Upper lobe of left lung (tissue), 4 donors: ENCODE measurements around the gene HDAC1.

ENCODE experiments used
- CTCF ChIP-seq, 6 experiments: fragments of 450-650 bp in 4 of 6; fragments of 200-600 bp in 2 of 6; sonication (generic) in 2 of 6; IDR thresholded peaks; one replicate each; pipeline ENCODE4 v1.5.1; 2016 to 2019; ENCODE audit warnings: antibody characterized with exemption in 6 of 6
- POLR2A ChIP-seq, 4 donors: fragments of 450-650 bp; IDR thresholded peaks; one replicate each; pipeline ENCODE4 v1.5.1; 2016 to 2017; ENCODE audit warnings: antibody characterized with exemption in 4 of 4, mild to moderate bottlenecking in 2 of 4
- POLR2AphosphoS5 ChIP-seq, 2 donors: sonication (generic); formaldehyde crosslinking; IDR thresholded peaks; one replicate each; pipeline ENCODE4 v1.5.1; 2017; ENCODE audit warnings: antibody characterized with exemption in 2 of 2

- TF ChIP-seq POLR2A (IDR thresholded peaks at IDR 0.05) (no peak), CTCF (IDR thresholded peaks at IDR 0.05) (no peak), POLR2AphosphoS5 (IDR thresholded peaks at IDR 0.05) (no peak)
Observed at GRCh38 chr1:32362474-32363313, 70.8 kb downstream of the HDAC1 start, which contains the start of the genes FAM229A and TSSK3.
